Left renal pelvis (tissue), 4 donors: ENCODE results near the gene NCOA5. TPM values are rescaled to one million over a fixed set of nuclear protein-coding genes. Genes with fewer than 3 reads are reported as not detected.

ENCODE experiments used
- DNase-seq, 4 donors: peaks; one replicate each; pipeline ENCODE4 v3.0.0-alpha.2; 2013; ENCODE audit warnings: low read depth in 4 of 4, low spot score in 3 of 4
- polyA plus RNA-seq, 4 donors: library from polyadenylated mRNA; unstranded; fragments of 120-200 nt; gene quantifications; one replicate each; pipeline ENCODE4 v1.2.1, GENCODE V29; 2013; ENCODE audit not compliant: insufficient read length in 4 of 4

The NCOA5 gene
- polyA plus RNA-seq, 4 donors = 47.0 to 59.8 (median 58.5) TPM

DNA sequence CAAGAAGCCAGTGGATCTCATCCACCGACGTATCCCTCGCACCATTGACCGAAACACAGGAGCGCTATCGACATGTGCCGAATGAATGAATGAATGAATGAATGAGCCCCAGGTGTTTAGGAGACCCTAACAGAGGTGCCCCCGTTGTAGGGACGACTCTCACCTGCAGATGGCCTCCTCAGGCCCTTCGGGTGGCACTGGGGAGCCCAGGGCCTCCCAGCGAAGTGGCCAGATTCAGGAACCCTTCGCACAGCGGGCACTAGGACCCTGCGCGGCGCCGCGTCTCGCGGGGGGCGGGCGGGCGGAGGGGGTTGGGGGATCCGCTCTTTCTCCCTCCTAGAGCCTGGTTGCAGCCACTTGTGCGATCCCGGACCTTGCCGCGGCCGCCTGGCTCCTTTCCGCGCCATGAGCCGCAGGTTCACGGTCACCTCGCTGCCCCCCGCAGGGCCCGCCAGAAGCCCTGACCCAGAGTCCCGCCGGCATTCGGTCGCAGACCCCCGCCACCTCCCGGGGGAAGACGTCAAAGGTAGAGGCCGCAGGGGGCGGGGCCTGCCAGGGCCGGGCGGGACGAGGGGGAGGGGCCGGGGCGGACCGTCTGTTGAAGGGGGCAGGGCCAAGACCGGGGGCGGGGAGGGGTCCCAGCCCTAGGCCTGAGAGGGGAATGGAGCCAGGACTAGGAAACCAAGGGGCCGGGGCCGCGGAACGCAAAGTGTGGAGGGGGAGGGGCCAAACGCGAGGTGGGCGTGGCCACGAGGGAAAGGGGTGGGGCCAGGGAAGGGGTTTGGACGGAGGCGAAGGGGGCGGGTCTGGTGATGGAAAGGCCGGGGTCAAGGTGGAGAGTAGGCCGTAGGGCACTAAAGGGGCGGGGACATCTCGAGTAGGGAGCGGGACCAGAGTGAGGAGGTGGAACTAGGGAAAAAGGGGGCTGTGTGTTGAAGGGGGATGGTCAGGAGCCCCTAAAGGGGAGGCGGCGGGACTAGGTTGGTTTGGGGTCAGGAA is 68.1 kb downstream of the NCOA5 start:
- no peak for DNase-seq

GRCh38 chr20:46020555-46020954 is 69.2 kb downstream of the NCOA5 start:
- no peak for DNase-seq

GRCh38 chr20:46018611-46019010 is 71.2 kb downstream of the NCOA5 start:
- DNase-seq = no peak

DNA sequence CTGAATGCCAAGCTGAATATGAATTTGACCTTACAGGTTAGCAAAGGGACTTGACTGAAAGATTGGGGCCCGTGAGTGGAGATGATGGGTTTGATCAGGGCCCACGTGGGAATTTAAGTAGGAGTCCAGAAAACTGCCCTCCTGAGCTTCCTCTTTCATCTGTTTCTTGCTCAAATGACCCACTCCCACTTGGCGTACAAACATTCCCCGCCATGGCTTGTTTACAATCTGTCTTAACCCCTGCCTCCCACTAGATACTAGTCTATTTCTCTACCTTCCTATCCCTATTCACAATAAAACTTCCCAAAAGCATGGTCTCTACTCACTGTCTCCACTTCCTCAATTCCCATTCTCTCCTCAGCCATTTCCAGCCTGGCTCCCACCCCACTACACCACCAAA is 71.7 kb downstream of the NCOA5 start:
- no peak for DNase-seq

GRCh38 chr20:46017272-46017671 is 72.5 kb downstream of the NCOA5 start:
- no peak for DNase-seq

GRCh38 chr20:46014517-46015396 is 75.0 kb downstream of the NCOA5 start:
- no peak for DNase-seq

- DNase-seq = no peak
Observed at GRCh38 chr20:46013829-46014516, 75.8 kb downstream of the NCOA5 start.

- no peak for DNase-seq
Observed at GRCh38 chr20:46013322-46013828, 76.4 kb downstream of the NCOA5 start.

DNA sequence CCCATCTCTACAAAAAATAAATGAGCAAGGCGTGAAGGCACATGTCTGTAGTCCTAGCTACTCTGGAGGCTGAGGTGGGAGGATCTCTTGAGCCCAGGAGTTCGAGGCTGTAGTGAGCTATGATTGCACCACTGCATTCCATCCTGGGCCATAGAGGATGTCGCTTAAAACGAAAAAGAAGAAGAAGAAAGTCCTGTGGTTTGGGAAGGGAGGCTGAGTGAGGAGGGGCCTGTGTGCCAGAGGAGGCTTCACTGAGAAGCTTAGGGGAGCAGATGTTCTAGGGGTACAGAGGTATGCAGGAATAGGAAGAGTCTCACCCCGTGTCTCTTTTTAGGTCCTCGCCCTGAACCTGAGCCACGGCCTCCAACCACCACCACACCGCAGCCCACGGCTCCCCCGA is 76.8 kb downstream of the NCOA5 start:
- no peak for DNase-seq

DNA sequence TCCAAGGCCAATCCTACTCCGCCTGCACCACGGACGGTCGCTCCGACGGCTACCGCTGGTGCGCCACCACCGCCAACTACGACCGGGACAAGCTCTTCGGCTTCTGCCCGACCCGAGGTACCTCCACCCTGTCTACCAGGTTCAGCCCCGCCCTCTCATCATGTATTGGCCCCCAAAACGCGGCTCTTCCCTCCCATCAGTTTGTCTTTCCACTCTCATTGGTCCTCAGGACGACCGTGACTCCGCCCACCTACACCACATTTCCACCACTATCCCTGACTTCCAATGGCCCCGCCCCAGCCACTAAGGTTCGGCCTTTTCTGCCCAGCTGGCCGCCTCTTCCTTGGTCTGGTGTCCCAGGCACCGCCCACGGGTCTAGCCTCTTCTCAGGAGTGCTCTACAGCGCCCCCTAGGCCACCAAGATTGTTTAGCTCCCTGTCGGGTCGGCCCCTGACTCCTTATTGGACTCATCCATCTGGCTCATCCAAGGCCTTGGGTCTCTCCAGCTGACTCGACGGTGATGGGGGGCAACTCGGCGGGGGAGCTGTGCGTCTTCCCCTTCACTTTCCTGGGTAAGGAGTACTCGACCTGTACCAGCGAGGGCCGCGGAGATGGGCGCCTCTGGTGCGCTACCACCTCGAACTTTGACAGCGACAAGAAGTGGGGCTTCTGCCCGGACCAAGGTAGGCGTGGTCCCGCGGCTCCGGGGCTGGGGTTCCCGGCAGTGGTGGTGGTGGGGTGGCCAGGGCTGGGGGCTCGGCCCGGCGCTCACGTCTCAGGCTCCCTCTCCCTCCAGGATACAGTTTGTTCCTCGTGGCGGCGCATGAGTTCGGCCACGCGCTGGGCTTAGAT is 77.9 kb downstream of the NCOA5 start:
- DNase-seq = no peak

Other genes starting within 250 kb of the NCOA5 start
- 10 to 100 TPM; 16.9 to 31.3 (median 22.8) TPM for gene ACOT8, start 232.6 kb downstream of the NCOA5 start, polyA plus RNA-seq
- 1 to 10 TPM; 4.2 to 5.6 (median 4.9) TPM for gene ZSWIM3, start 232.3 kb downstream of the NCOA5 start, polyA plus RNA-seq
- 10 to 100 TPM; 11.1 to 19.4 (median 13.9) TPM for gene ZSWIM1, start 208.7 kb downstream of the NCOA5 start, polyA plus RNA-seq
- 1 to 10 TPM; 1.7 to 7.8 (median 2.8) TPM for gene SPATA25, start 202.3 kb downstream of the NCOA5 start, polyA plus RNA-seq
- gene NEURL2, start 198.8 kb downstream of the NCOA5 start, polyA plus RNA-seq = 10 to 100 TPM in 1 of 4 donors, 1 to 10 TPM in 3; 2.0 to 11.0 (median 4.3) TPM
- gene CTSA, start 198.6 kb downstream of the NCOA5 start, polyA plus RNA-seq = 100 to 1,000 TPM in 3 of 4 donors, 10 to 100 TPM in 1; 83.2 to 156 (median 115) TPM
- 100 to 1,000 TPM in 3 of 4 donors, 10 to 100 TPM in 1; 72.7 to 139 (median 126) TPM for gene PLTP, start 177.8 kb downstream of the NCOA5 start, polyA plus RNA-seq
- gene PCIF1, start 155.3 kb downstream of the NCOA5 start, polyA plus RNA-seq = 10 to 100 TPM; 41.1 to 49.7 (median 43.7) TPM
- 10 to 100 TPM; 11.6 to 17.9 (median 12.5) TPM for gene ZNF335, start 117.8 kb downstream of the NCOA5 start, polyA plus RNA-seq
- under 1 TPM; 0.24 to 0.81 (median 0.42) TPM for gene MMP9, start 81.1 kb downstream of the NCOA5 start, polyA plus RNA-seq
- 1 to 10 TPM in 2 of 4 donors, under 1 TPM in 2; 0.85 to 2.3 (median 1.5) TPM for gene SLC12A5, start 60.7 kb downstream of the NCOA5 start, polyA plus RNA-seq
- 1 to 10 TPM; 4.8 to 7.6 (median 5.6) TPM for gene CD40, start 28.4 kb upstream of the NCOA5 start, polyA plus RNA-seq
- under 1 TPM in 2 of 4 donors, not detected in 2; 0.09 to 0.70 TPM for gene CDH22, start 218.5 kb upstream of the NCOA5 start, polyA plus RNA-seq